Mesenchymal stem cell (in vitro differentiated cells and primary cell): ENCODE results near the gene MTFMT.

Experiments
- DNase-seq: peaks from one replicate; pipeline ENCODE4 v3.0.0-alpha.2; 2013
- H2AFZ ChIP-seq: one replicate; pipeline ENCODE4 v1.6.1; 2013; ENCODE audit warnings: low read depth, mild to moderate bottlenecking, control low read depth, inconsistent platforms, low read length, moderate library complexity
- H2AK5ac ChIP-seq: 2 replicates; pipeline ENCODE4 v1.6.1; 2013; ENCODE audit warnings: low read length, moderate library complexity, mild to moderate bottlenecking, inconsistent platforms; ENCODE audit not compliant: severe bottlenecking
- H2BK120ac ChIP-seq: one replicate; pipeline ENCODE4 v1.6.1; 2013; ENCODE audit warnings: low read depth, mild to moderate bottlenecking, inconsistent platforms, low read length, moderate library complexity
- H2BK12ac ChIP-seq, 2 experiments: one replicate each; pipeline ENCODE4 v1.6.1; 2013; ENCODE audit warnings: inconsistent platforms in 2 of 2, low read length in 2 of 2, mild to moderate bottlenecking in 2 of 2, moderate library complexity in 2 of 2, control low read depth in 1 of 2
- H2BK15ac ChIP-seq: one replicate; pipeline ENCODE4 v1.6.1; 2013; ENCODE audit warnings: mild to moderate bottlenecking, low read depth, inconsistent platforms; ENCODE audit not compliant: poor library complexity, severe bottlenecking
- H2BK5ac ChIP-seq: 2 replicates; pipeline ENCODE4 v1.6.1; 2013; ENCODE audit warnings: low read depth, mild to moderate bottlenecking, low read length, control low read depth, inconsistent platforms; ENCODE audit not compliant: poor library complexity, severe bottlenecking
- H3K14ac ChIP-seq, 2 experiments: one replicate each; pipeline ENCODE4 v1.6.1; 2013; ENCODE audit warnings: inconsistent platforms in 2 of 2, low read length in 2 of 2, control low read depth in 1 of 2, mild to moderate bottlenecking in 1 of 2, moderate library complexity in 1 of 2
- H3K18ac ChIP-seq, 2 experiments: one replicate each; pipeline ENCODE4 v1.6.1; 2013; ENCODE audit warnings: inconsistent platforms in 2 of 2, low read length in 2 of 2, control low read depth in 1 of 2, low read depth in 1 of 2, mild to moderate bottlenecking in 1 of 2
- H3K23ac ChIP-seq, 2 experiments: one replicate each; pipeline ENCODE4 v1.6.1; 2013; ENCODE audit warnings: inconsistent platforms in 2 of 2, low read length in 2 of 2, mild to moderate bottlenecking in 2 of 2, moderate library complexity in 2 of 2, control low read depth in 1 of 2
- H3K27ac ChIP-seq: 2 replicates; pipeline ENCODE4 v1.5.1; 2013; ENCODE audit warnings: mild to moderate bottlenecking, moderate library complexity, low read length, control low read depth, inconsistent platforms; ENCODE audit not compliant: poor library complexity, severe bottlenecking
- H3K27me3 ChIP-seq, 2 experiments: 2 replicates each; pipeline versions ENCODE4 v1.6.1 to v1.7.0; 2013; ENCODE audit warnings: low read length in 2 of 2, mild to moderate bottlenecking in 2 of 2, moderate library complexity in 2 of 2, control low read depth in 1 of 2, inconsistent platforms in 1 of 2; ENCODE audit not compliant: control insufficient read depth in 1 of 2, insufficient read depth in 1 of 2
- H3K36me3 ChIP-seq, 2 experiments: 2 replicates each; pipeline versions ENCODE4 v1.6.1 to v1.7.0; 2013; ENCODE audit warnings: low read length in 2 of 2, control low read depth in 1 of 2, inconsistent platforms in 1 of 2, low read depth in 1 of 2, mild to moderate bottlenecking in 1 of 2; ENCODE audit not compliant: insufficient read depth in 2 of 2, control insufficient read depth in 1 of 2
- H3K4ac ChIP-seq, 2 experiments: one replicate each; pipeline ENCODE4 v1.6.1; 2013; ENCODE audit warnings: inconsistent platforms in 2 of 2, low read length in 2 of 2, mild to moderate bottlenecking in 2 of 2, moderate library complexity in 2 of 2, control low read depth in 1 of 2, low read depth in 1 of 2
- H3K4me1 ChIP-seq: 2 replicates; pipeline ENCODE4 v1.6.1; 2013; ENCODE audit warnings: low read depth, low read length, control low read depth; ENCODE audit not compliant: control insufficient read depth, insufficient read depth
- H3K4me2 ChIP-seq: 2 replicates; pipeline ENCODE4 v1.6.1; 2013; ENCODE audit warnings: low read length, mild to moderate bottlenecking, inconsistent platforms; ENCODE audit not compliant: poor library complexity, severe bottlenecking
- H3K4me3 ChIP-seq, 2 experiments: 2 replicates each; pipeline versions ENCODE4 v1.5.1 to v1.7.0; 2013; ENCODE audit warnings: low read length in 2 of 2, mild to moderate bottlenecking in 2 of 2, control low read depth in 1 of 2, low read depth in 1 of 2; ENCODE audit not compliant: insufficient read depth in 1 of 2
- H3K79me1 ChIP-seq: replicated peaks from 2 replicates; pipeline ENCODE4 v1.6.1; 2013; ENCODE audit warnings: mild to moderate bottlenecking, control low read depth, low read length, inconsistent platforms; ENCODE audit not compliant: poor library complexity, severe bottlenecking
- H3K9ac ChIP-seq: 2 replicates; pipeline ENCODE4 v1.7.0; 2013; ENCODE audit warnings: mild to moderate bottlenecking, low read length, moderate library complexity
- H3K9me3 ChIP-seq: 2 replicates; pipeline ENCODE4 v1.7.0; 2013; ENCODE audit warnings: mild to moderate bottlenecking, low read length; ENCODE audit not compliant: control insufficient read depth
- H4K8ac ChIP-seq: one replicate; pipeline ENCODE4 v1.6.1; 2013; ENCODE audit warnings: inconsistent platforms, mild to moderate bottlenecking, low read length, moderate library complexity
- H4K91ac ChIP-seq: one replicate; pipeline ENCODE4 v1.6.1; 2013; ENCODE audit warnings: mild to moderate bottlenecking, low read length, inconsistent platforms
- WGBS: methylation state at CpG from one replicate; pipeline ENCODE4 v1.1.7; 2013; ENCODE audit warnings: mixed read lengths; 5-methylcytosine and 5-hydroxymethylcytosine counted together

The MTFMT gene

GRCh38 chr15:64961013-64961412 lies 68.4 kb downstream of the MTFMT start:
- Histone ChIP-seq H3K4me3 (no peak overlapping the region), H2AK5ac (no peak overlapping the region), H3K4ac (no peak overlapping the region), H3K36me3 (peaks cover 50 to 95% of the 10 kb centered on the region in 2 experiments), H2BK15ac (no peak overlapping the region), H3K4me2 (no peak overlapping the region), H3K27ac (no peak overlapping the region), H4K91ac (no peak overlapping the region), H3K18ac (no peak overlapping the region), H3K14ac (no peak overlapping the region), H3K27me3 (no peaks in the 10 kb centered on the region), H3K9me3 (no peaks in the 10 kb centered on the region), H4K8ac (no peak overlapping the region), H2AFZ (no peak overlapping the region), H2BK12ac (no peak overlapping the region), H3K79me1 (peaks cover 2% of the 10 kb centered on the region), H2BK120ac (no peak overlapping the region), H3K23ac (no peak overlapping the region), H3K9ac (no peak overlapping the region), H2BK5ac (no peak overlapping the region), H3K4me1 (no peaks in the 10 kb centered on the region)
- 98% methylated on average over 5 of the region's 5 CpGs for WGBS
- no peak for DNase-seq

- Histone ChIP-seq H2BK15ac (no peak overlapping the region), H2AFZ (no peak overlapping the region), H3K4ac (no peak overlapping the region), H3K36me3 (peaks cover 55 to 98% of the 10 kb centered on the region in 2 experiments), H3K9me3 (no peaks in the 10 kb centered on the region), H3K4me1 (no peaks in the 10 kb centered on the region), H3K27me3 (no peaks in the 10 kb centered on the region), H2BK12ac (no peak overlapping the region), H3K79me1 (peaks cover 2% of the 10 kb centered on the region), H2AK5ac (no peak overlapping the region), H3K9ac (no peak overlapping the region), H4K8ac (no peak overlapping the region), H3K23ac (no peak overlapping the region), H2BK120ac (no peak overlapping the region), H3K14ac (no peak overlapping the region), H2BK5ac (no peak overlapping the region), H3K18ac (no peak overlapping the region), H4K91ac (no peak overlapping the region), H3K27ac (no peak overlapping the region), H3K4me3 (no peak overlapping the region), H3K4me2 (no peak overlapping the region)
- no peak for DNase-seq
- 96% methylated on average over 6 of the region's 6 CpGs for WGBS
Observed at GRCh38 chr15:64960153-64960552, 69.3 kb downstream of the MTFMT start.

- Histone ChIP-seq H3K4me3 (no peak overlapping the region), H3K4me2 (no peak overlapping the region), H3K4me1 (no peaks in the 10 kb centered on the region), H2BK120ac (no peak overlapping the region), H3K36me3 (peaks cover 51 to 90% of the 10 kb centered on the region in 2 experiments), H2AFZ (no peak overlapping the region), H4K91ac (no peak overlapping the region), H4K8ac (no peak overlapping the region), H3K14ac (no peak overlapping the region), H3K27me3 (no peaks in the 10 kb centered on the region), H2BK15ac (no peak overlapping the region), H2AK5ac (no peak overlapping the region), H2BK12ac (no peak overlapping the region), H2BK5ac (no peak overlapping the region), H3K27ac (no peak overlapping the region), H3K9ac (no peak overlapping the region), H3K4ac (no peak overlapping the region), H3K18ac (no peak overlapping the region), H3K23ac (no peak overlapping the region), H3K79me1 (peaks cover 2% of the 10 kb centered on the region), H3K9me3 (no peaks in the 10 kb centered on the region)
- DNase-seq, result no peak
- WGBS, result 97% methylated on average over 7 of the region's 9 CpGs
Observed at GRCh38 chr15:64959128-64959527, 70.3 kb downstream of the MTFMT start.

GRCh38 chr15:64954395-64954794 lies 75.0 kb downstream of the MTFMT start:
- H3K23ac ChIP-seq, result no peak overlapping the region
- no peaks in the 10 kb centered on the region for H3K9me3 ChIP-seq
- no peak overlapping the region for H4K91ac ChIP-seq
- no peak overlapping the region for H2BK12ac ChIP-seq
- H3K27me3 ChIP-seq, result no peaks in the 10 kb centered on the region
- H3K27ac ChIP-seq, result no peak overlapping the region
- no peak overlapping the region for H2AFZ ChIP-seq
- H3K14ac ChIP-seq, result no peak overlapping the region
- H3K9ac ChIP-seq, result no peak overlapping the region
- H3K4me3 ChIP-seq, result no peak overlapping the region
- no peak overlapping the region for H4K8ac ChIP-seq
- H2BK120ac ChIP-seq, result no peak overlapping the region
- H3K4me2 ChIP-seq, result no peak overlapping the region
- H3K4me1 ChIP-seq, result no peaks in the 10 kb centered on the region
- 98% methylated on average over 2 of the region's 3 CpGs for WGBS
- H2BK5ac ChIP-seq, result no peak overlapping the region
- no peak overlapping the region for H3K18ac ChIP-seq
- DNase-seq, result no peak
- H2AK5ac ChIP-seq, result no peak overlapping the region
- no peak overlapping the region for H3K4ac ChIP-seq
- peaks cover 25 to 43% of the 10 kb centered on the region in 2 experiments for H3K36me3 ChIP-seq
- H3K79me1 ChIP-seq, result no peaks in the 10 kb centered on the region
- H2BK15ac ChIP-seq, result no peak overlapping the region
